Upper lobe of left lung (tissue), 4 donors: ENCODE data around the gene AGMO.

Experiments
- CTCF ChIP-seq, 6 experiments: fragments of 450-650 bp in 4 of 6; fragments of 200-600 bp in 2 of 6; sonication (generic) in 2 of 6; IDR thresholded peaks; one replicate each; pipeline ENCODE4 v1.5.1; 2016 to 2019; ENCODE audit warnings: antibody characterized with exemption in 6 of 6
- POLR2A ChIP-seq, 4 donors: fragments of 450-650 bp; IDR thresholded peaks; one replicate each; pipeline ENCODE4 v1.5.1; 2016 to 2017; ENCODE audit warnings: antibody characterized with exemption in 4 of 4, mild to moderate bottlenecking in 2 of 4

- TF ChIP-seq POLR2A (IDR thresholded peaks at IDR 0.05) (no peak), CTCF (IDR thresholded peaks at IDR 0.05) (no peak)
These were observed 56.1 kb downstream of the AGMO start for GRCh38 chr7:15505761-15506160.
